Activated CD8-positive, alpha-beta memory T cell treated with anti-CD3 and anti-CD28 coated beads, Interleukin-2, amount 50 U/mL, for 1 hour (primary cell): Measurements from ENCODE around the gene PLEKHH1.
"Not testable (repeated sequence)": the region's sequence is repeated elsewhere in the genome, so short reads cannot be mapped to it uniquely, and the experiment has no call there.

Experiments
- DNase-seq: peaks from one replicate; pipeline ENCODE4 v3.0.0-alpha.2; 2020; ENCODE audit errors: extremely low read depth

PLEKHH1 gene

GRCh38 chr14:67583711-67584644 lies 50.9 kb downstream of the PLEKHH1 start:
- DNase-seq: no peak

GRCh38 chr14:67584978-67585377 lies 51.9 kb downstream of the PLEKHH1 start:
- DNase-seq: no peak

- DNase-seq: no peak
Measured at GRCh38 chr14:67586369-67586768, 53.3 kb downstream of the PLEKHH1 start.

DNA sequence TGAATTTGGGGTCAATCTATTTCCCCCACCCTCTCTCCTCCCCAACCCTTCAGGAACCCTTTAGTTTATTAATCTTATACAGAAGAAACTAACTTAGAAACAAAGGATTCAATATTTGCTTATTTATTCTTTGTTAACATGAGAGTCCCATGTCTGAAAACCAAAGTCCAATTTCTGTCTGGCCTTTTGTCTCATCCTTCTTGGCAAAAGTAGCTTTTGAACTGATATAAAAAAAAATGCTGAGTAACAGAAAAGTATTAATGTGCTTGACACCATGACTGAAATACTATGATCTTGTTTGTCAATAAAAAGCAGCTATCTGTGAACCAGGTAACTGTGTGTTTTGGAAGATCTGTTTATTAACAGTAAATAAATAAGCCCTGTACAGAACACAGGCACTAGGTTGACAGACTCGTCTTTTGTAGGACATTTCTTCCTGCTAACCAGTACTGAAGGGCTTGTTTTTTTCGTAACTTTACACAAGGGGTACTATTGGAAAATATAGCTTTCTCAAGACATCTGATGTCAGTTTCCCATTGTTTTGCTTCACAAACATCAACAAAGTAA lies 56.2 kb downstream of the PLEKHH1 start:
- no peak for DNase-seq

GRCh38 chr14:67593650-67594049 lies 60.6 kb downstream of the PLEKHH1 start:
- DNase-seq: not testable (repeated sequence)

- DNase-seq: no peak
Measured at GRCh38 chr14:67595392-67595791, 62.3 kb downstream of the PLEKHH1 start.

- DNase-seq: peak; percentile 69
Measured at GRCh38 chr14:67599698-67600561, 66.8 kb downstream of the PLEKHH1 start, which contains the start of gene PIGH. TSS of gene PIGH (minus strand) at chr14:67600268. CDS start at chr14:67600203, 65 bp downstream.

GRCh38 chr14:67600562-67600974 lies 67.5 kb downstream of the PLEKHH1 start:
- DNase-seq: not testable (repeated sequence)

DNA sequence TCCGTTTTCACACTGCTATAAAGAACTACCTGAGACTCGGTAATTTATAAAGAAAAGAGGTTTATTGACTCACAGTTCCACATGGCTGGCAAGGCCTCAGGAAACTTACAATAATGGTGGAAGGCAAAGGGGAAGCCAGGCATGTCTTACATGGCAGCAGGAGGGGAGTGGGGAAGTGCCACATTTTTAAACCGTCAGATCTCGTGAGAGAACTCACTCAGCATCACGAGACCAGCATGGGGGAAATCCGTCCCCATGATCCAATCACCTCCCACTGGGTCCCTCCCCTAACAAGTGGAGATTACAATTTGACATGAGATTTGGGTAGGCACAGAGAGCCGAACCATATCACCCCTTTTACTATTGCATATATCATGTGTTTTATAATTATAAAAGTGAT lies 69.0 kb downstream of the PLEKHH1 start:
- DNase-seq: no peak

GRCh38 chr14:67602995-67603545 lies 70.0 kb downstream of the PLEKHH1 start:
- DNase-seq: no peak

- no peak for DNase-seq
Measured at GRCh38 chr14:67607646-67608045, 74.6 kb downstream of the PLEKHH1 start.

DNA sequence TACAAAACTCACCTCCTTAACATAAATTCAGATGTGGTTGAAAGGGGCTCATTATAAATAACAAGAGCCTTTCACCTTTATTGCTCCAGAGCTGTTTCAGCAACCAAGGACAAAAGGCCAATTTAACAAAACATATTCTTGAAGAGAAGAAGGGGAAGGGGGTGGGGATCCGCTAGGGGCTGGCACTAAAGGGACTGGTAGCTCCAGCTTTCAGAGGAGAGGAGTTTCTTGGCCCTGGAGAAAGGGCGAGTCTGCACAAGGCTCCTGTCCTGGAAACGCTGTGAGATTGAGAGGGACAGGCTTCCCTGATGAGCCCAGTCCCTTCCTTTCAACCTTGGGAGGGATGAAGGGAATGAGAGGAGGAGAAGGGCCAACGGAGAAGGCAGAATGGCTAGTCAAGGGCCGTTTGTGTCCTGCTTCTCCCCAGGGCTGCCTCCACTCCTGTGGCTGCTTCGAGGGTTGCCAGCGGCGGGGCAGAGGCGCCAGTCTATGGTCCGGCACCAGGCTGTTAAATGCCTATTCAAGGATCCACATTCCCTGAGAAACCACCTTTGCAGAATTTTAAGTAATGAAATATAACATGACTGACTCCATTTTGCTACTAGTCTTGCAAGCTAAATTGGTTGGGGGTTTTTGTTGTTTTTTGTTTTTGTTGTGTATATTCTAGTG lies 76.7 kb downstream of the PLEKHH1 start:
- no peak for DNase-seq

- no peak for DNase-seq
Measured at GRCh38 chr14:67610491-67610890, 77.4 kb downstream of the PLEKHH1 start.

GRCh38 chr14:67618617-67619063 lies 85.5 kb downstream of the PLEKHH1 start:
- DNase-seq: peak; percentile 49

DNA sequence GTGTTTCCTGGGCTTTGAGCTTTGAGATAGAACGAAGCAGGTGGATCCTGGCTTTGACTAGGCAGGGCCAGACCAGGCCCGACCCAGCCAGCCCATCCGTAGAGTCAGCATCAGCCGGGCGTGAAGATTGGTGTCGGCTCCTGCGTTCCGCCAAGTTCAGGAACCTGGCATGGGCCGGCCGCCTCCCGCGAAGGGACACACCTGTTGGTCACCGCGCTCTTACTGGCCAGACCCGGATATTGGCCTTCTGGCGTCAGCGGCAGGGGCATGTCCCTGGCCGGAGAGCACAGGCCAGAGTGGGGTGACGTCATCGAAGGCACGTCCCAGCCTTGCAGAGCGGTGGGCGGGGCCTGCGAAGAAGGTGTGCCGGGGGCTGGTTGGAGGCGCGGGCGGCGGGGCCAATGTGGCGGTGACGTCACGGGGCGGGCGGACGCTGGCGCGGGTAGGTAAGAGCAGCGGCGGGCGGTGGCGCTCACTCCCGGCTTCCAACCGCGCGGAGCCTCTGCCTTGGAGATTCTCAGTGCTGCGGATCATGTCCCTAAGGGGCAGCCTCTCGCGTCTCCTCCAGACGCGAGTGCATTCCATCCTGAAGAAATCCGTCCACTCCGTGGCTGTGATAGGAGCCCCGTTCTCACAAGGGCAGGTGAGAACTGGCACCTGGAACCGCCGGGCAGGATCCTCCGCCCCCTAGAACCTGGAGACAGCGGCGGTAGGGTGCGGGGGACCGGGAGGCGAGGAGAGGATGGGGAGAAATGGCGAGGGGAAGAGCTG lies 86.5 kb downstream of the PLEKHH1 start, which contains the start of gene ARG2:
Gene ARG2 (plus strand): TSS at position 475 of the 771 bp plus-strand sequence. CDS start 58 bp downstream, at position 533.
- peak; percentile 95 for DNase-seq

DNA sequence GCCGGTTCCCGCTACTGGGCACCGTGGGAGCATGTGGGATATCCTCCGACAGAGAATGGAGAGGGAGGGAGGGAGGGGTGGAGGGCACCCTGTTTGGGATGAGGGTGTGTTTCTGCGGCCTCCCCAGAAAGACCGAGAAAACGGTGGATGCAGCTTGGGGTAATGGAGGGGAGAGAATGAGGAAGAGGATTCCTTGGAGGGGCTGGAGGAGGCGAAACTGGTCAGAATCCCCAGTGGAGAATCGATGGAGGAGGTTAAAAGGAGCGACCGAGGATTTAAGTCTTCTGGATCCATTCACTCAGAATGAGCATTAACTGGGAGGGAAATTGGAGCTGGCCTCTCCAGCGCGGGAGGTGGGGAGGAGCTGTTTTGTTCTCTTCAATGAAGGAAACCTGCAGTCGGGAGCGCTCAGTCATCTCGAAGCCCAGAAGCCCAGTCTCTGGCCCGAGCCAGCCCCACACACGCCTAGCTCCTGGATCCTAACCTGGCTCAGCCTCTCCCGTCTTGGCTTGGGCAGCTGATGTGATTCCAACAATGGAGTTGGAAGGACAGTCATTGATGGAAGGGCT lies 87.2 kb downstream of the PLEKHH1 start:
- no peak for DNase-seq

- DNase-seq: no peak
Measured at GRCh38 chr14:67622675-67623074, 89.6 kb downstream of the PLEKHH1 start.

GRCh38 chr14:67623114-67623513 lies 90.0 kb downstream of the PLEKHH1 start:
- no peak for DNase-seq

DNA sequence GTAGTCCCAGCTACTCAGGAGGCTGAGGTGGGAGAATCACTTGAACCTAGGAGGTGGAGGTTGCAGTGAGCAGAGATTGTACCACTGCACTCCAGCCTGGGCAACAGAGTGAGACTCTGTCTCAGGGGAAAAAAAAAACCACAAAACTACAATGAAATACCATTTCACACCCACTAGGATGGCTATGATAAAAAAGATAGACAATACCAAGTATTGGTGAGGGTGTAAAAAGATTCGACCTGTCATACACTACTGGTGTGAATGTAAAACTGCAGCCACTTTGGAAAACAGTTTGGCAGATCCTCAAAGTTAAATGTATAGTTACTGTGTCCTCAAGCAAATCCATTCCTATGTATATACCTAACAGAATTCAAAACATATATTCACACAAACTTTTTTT lies 93.0 kb downstream of the PLEKHH1 start:
- not testable (repeated sequence) for DNase-seq

- no peak for DNase-seq
Measured at GRCh38 chr14:67627519-67627918, 94.4 kb downstream of the PLEKHH1 start.
